DMS53 treated with DMSO at 0.1 percent for 48 hours (cell line): ENCODE results near the gene STXBP3.
"Not testable (repeated sequence)": the region's sequence is repeated elsewhere in the genome, so short reads cannot be mapped to it uniquely, and the experiment has no call there.

Experiments
- DNase-seq: peaks from one replicate; lab custom pipeline; 2025; ENCODE audit not compliant: unreplicated experiment; lab: John Stamatoyannopoulos, UW

Gene STXBP3

DNA sequence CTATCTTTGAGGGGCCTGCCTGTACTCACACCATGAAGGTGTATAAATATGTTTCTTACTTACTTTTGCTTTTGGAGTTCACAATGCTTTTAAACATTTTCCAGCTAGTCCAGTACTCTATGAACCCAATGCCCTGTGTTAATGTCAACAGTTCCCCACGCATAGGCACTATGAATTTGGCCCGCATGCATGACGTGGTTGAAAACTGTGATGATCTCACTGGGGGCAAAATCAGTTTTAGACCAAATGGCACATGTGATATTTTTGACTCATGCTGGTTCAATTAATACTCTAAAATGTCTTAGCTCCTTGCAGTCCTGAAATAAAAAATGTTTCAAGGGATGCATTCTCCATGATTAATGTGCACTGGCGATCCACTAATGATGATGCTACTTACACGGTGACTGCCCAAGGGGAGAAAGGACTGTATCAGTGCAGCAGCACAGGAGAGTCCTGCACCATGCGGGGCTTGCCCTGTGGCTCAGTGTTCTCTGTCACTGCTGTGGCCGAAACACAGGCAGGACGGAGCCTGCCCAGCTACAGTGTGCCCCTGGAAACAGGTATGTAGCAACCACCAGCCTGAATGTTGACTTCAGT lies 18.0 kb upstream of the STXBP3 start:
- DNase-seq, result no peak

DNA sequence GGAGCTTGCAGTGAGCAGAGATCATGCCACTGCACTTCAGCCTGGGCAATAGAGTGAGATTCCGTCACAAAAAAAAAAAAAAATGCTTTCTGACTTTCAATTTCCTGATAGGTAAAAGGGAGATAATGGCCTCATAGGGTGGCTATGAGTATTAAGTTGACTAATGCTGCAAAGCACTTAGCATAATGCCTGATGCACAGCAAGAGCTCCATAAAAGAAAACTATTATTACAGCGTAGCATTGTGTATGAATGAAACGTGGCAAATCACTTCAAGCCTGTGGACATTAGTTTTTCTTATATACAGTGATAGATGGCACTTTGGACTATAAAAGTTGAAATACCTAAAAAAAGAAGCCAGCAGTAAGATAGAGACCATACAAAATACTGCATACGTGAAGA lies 17.0 kb upstream of the STXBP3 start:
- DNase-seq, result no peak

DNA sequence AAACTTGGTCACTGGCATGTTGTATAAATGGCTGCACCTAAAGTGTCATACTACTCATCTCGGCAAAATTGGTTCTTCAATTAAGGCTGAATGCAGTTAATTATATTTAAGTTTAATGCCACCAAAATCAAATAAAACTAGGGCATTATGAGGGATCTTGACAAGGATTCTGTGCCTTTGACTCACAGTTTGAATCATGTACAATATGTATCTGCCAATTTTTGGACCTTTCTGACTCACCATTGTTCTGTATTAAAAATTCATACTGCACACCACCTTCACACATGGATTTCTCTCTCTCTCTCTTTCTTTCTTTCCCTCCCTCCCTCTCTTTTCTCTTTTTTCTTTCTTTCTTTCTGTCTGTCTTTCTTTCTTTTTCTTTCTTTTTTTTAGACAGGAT lies 14.1 kb upstream of the STXBP3 start:
- DNase-seq, result no peak

DNA sequence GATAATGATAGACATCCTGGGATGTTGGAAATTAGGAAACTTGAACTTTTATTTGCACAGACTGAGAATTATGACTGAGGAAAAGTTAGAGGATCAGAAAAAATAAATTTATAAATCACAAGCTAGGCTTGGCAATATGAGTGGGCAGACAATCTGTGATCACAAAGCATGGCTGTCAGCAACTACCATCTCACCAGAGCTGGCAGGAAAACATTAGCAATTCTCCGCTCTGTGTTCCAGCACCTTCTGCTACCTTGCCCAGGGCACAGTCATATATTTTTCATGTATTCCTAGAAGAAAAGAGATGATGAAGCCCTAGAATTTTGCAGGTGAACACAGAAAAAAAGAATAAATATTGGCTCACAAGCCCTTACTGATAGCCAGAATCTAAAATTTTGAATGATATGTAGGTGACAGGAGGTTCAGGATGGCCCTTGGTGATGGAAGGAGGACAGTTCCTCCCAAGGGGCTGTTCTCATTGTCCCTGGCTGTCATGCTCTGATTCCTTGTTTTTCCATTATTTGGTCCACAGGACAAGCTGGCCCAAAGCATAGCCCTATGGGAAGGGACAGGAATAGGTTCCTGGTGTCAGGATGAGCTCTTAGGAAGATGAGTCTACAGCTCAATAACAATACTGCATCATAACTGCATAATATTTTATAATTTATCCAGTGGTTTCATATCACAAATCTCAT lies 12.2 kb upstream of the STXBP3 start:
- no peak for DNase-seq

GRCh38 chr1:108742253-108742652 lies 4.2 kb upstream of the STXBP3 start:
- DNase-seq, result no peak

GRCh38 chr1:108745980-108746381 lies 493 bp upstream of the STXBP3 start:
- no peak for DNase-seq

- peak; percentile 68 for DNase-seq
These were observed 837 bp downstream of the STXBP3 start for GRCh38 chr1:108747171-108747850.

GRCh38 chr1:108747898-108748297 lies 1.4 kb downstream of the STXBP3 start:
- no peak for DNase-seq

GRCh38 chr1:108749081-108749480 lies 2.6 kb downstream of the STXBP3 start:
- no peak for DNase-seq

DNA sequence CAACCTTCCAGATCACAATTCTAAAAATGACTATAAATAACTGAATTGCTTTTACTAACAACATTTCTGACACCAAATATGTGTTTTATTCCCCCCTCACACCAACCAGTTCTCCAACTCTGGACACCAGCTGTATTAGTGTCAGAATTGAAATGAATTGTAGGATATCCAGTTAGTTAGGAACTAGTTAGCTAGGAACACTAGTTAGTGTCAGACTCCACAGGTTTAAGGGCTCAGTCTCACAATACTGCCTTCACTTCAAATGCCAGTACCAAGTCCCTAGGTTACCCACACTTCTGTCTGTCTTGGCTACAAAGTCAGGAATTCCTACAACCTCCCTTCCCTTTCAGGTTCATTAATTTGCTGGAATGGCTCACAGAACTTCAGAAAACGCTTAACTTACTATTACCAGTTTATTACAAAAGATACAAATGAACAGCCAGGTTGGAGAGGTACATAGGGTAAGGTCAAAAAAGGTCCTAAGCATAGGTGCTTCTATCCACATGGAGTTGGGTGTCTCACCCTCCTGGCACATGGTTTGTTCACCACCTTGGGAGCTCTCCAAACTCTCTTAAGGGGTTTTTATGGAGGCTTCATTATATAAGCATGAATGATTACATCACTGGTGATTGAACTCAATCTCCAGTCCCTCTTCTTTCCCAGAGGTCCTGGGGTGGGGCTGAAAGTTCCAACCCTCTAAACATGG lies 4.2 kb downstream of the STXBP3 start:
- DNase-seq, result no peak

DNA sequence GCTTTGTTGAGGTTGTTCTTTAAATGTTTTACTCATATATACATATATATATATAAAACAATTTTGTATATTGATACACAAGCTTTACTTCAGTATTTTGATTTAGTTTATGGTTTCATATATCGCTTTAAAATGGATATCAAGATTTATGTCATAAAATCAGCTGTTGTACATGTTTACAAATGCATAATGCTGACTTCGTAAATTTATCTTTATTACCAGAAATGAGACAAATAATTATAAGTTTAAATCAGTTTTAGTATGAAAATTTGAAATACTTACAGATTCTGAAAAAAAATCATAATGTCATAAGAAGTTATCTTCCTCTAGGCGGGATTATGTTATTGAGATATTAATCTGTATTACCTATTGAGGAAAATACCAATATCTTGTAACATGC lies 6.9 kb downstream of the STXBP3 start:
- no peak for DNase-seq

- no peak for DNase-seq
These were observed 12.3 kb downstream of the STXBP3 start for GRCh38 chr1:108758796-108759195.

DNA sequence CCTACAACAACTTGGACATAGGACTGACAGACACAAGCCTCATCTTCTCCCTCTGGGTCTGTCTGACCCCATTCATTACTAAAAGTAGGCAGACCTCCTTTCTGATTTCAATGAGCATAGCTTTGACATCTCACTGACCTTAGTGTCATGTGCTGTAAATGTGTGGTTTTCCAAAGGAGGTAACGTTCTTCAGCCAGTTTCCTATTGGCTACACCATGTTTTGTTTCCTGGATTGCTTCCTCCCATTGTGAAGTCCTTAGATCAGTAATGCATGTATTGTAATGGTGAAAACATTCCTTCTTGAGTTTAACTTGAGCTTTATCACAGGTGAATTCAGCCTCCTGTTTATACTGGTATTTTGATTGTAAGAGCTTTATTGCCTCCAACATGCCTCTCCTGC lies 20.6 kb downstream of the STXBP3 start:
- DNase-seq, result no peak

DNA sequence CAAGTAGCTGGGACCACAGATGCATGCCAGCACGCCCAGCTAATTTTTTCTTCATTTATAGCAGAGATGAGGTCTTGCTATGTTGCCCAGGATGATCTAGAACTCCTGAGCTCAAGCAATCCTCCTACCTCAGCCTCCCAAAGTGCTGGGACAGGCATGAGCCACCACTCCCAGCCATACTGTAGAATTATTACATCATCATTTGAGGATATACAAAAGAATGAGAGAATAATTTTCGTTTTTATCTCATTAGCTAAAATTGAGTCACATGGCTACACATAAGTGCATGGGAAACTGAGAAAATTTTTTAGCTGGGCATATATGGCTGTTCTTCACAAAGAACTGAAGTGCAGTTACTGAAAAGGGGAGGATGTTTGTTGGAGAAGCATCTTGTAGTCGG lies 21.2 kb downstream of the STXBP3 start:
- no peak for DNase-seq

- DNase-seq, result no peak
These were observed 31.4 kb downstream of the STXBP3 start for GRCh38 chr1:108777839-108778238.

GRCh38 chr1:108779455-108779854 lies 33.0 kb downstream of the STXBP3 start:
- DNase-seq, result no peak

- DNase-seq, result no peak
These were observed 34.6 kb downstream of the STXBP3 start for GRCh38 chr1:108780937-108781574.

- not testable (repeated sequence) for DNase-seq
These were observed 35.1 kb downstream of the STXBP3 start for GRCh38 chr1:108781575-108781944.

DNA sequence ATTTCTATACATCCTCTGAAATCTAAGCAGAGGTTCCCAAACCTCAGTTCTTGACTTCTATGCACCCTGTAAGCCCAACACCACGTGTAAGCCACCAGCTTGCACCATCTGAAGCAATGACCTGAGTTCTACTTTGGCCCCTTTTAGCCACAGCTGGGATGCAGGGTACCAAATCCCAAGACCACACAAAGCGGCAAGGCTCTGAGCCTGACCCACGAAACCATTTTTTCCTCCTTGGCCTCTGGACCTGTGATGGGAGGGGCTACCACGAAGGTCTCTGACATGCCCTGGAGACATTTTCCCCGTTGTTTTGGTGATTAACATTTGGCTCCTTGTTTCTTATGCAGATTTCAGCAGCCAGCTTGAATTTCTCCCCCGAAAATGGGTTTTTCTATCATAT lies 38.8 kb downstream of the STXBP3 start:
- DNase-seq, result no peak

GRCh38 chr1:108785880-108786279 lies 39.4 kb downstream of the STXBP3 start:
- no peak for DNase-seq

DNA sequence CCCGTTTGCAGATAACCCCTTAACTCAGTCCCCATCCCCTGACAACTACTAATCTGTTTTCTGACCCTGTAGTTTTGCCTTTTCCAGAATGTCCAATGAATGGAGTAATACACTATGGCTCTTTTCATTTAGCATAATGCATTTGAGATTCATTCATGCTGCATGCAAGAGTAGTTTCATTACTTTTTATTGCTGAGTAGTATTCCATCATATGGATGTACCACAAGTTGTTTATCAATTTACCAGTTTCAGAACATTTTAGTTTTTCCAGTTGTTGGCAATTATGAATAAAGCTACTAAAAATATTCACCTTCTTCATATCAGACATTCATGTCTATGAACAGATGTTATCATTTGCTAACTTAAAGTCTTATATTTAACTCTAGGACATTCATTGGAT lies 45.3 kb downstream of the STXBP3 start:
- DNase-seq, result no peak
